HPDE6-E6E7 (cell line): ENCODE results near the gene C5orf15.

Source experiments
- DNase-seq: peaks from one replicate; pipeline ENCODE4 v3.0.0; 2011; ENCODE audit warnings: missing footprints; ENCODE audit errors: extremely low spot score

C5orf15 gene

GRCh38 chr5:133924221-133924920 is 44.1 kb downstream of the C5orf15 start:
- DNase-seq = no peak

- no peak for DNase-seq
These were observed 46.4 kb downstream of the C5orf15 start for GRCh38 chr5:133921979-133922378.

- no peak for DNase-seq
These were observed 47.4 kb downstream of the C5orf15 start for GRCh38 chr5:133921069-133921468.

- no peak for DNase-seq
These were observed 49.0 kb downstream of the C5orf15 start for GRCh38 chr5:133919148-133920136.

GRCh38 chr5:133918731-133919130 is 49.7 kb downstream of the C5orf15 start:
- no peak for DNase-seq

- DNase-seq = no peak
These were observed 50.1 kb downstream of the C5orf15 start for GRCh38 chr5:133918316-133918715.

GRCh38 chr5:133917785-133918184 is 50.6 kb downstream of the C5orf15 start:
- DNase-seq = no peak

GRCh38 chr5:133916914-133917313 is 51.5 kb downstream of the C5orf15 start:
- no peak for DNase-seq

GRCh38 chr5:133916479-133916878 is 51.9 kb downstream of the C5orf15 start:
- DNase-seq = no peak

- no peak for DNase-seq
These were observed 54.0 kb downstream of the C5orf15 start for GRCh38 chr5:133914434-133914833.

- no peak for DNase-seq
These were observed 54.8 kb downstream of the C5orf15 start for GRCh38 chr5:133913413-133914155.

GRCh38 chr5:133912951-133913350 is 55.5 kb downstream of the C5orf15 start:
- DNase-seq = no peak

- DNase-seq = no peak
These were observed 57.9 kb downstream of the C5orf15 start for GRCh38 chr5:133910571-133910970.

GRCh38 chr5:133909603-133910002 is 58.8 kb downstream of the C5orf15 start:
- DNase-seq = no peak

- DNase-seq = no peak
These were observed 61.4 kb downstream of the C5orf15 start for GRCh38 chr5:133907075-133907474.

- DNase-seq = no peak
These were observed 62.1 kb downstream of the C5orf15 start for GRCh38 chr5:133906303-133906702.
